Mesenchymal stem cell (in vitro differentiated cells and primary cell): Measurements from ENCODE around the gene NCK1. TPM values are rescaled to one million over a fixed set of nuclear protein-coding genes. Genes with fewer than 3 reads are reported as not detected.
A peak's percentile ranks its signal among the peaks of the same experiment; 100 is the strongest.

Experiments used
- DNase-seq: peaks from one replicate; pipeline ENCODE4 v3.0.0-alpha.2; 2013
- H2AFZ ChIP-seq: one replicate; pipeline ENCODE4 v1.6.1; 2013; ENCODE audit warnings: low read depth, mild to moderate bottlenecking, control low read depth, inconsistent platforms, low read length, moderate library complexity
- H2AK5ac ChIP-seq: 2 replicates; pipeline ENCODE4 v1.6.1; 2013; ENCODE audit warnings: low read length, moderate library complexity, mild to moderate bottlenecking, inconsistent platforms; ENCODE audit not compliant: severe bottlenecking
- H2BK120ac ChIP-seq: one replicate; pipeline ENCODE4 v1.6.1; 2013; ENCODE audit warnings: low read depth, mild to moderate bottlenecking, inconsistent platforms, low read length, moderate library complexity
- H2BK12ac ChIP-seq, 2 experiments: one replicate each; pipeline ENCODE4 v1.6.1; 2013; ENCODE audit warnings: inconsistent platforms in 2 of 2, low read length in 2 of 2, mild to moderate bottlenecking in 2 of 2, moderate library complexity in 2 of 2, control low read depth in 1 of 2
- H2BK15ac ChIP-seq: one replicate; pipeline ENCODE4 v1.6.1; 2013; ENCODE audit warnings: mild to moderate bottlenecking, low read depth, inconsistent platforms; ENCODE audit not compliant: poor library complexity, severe bottlenecking
- H2BK5ac ChIP-seq: 2 replicates; pipeline ENCODE4 v1.6.1; 2013; ENCODE audit warnings: low read depth, mild to moderate bottlenecking, low read length, control low read depth, inconsistent platforms; ENCODE audit not compliant: poor library complexity, severe bottlenecking
- H3K14ac ChIP-seq, 2 experiments: one replicate each; pipeline ENCODE4 v1.6.1; 2013; ENCODE audit warnings: inconsistent platforms in 2 of 2, low read length in 2 of 2, control low read depth in 1 of 2, mild to moderate bottlenecking in 1 of 2, moderate library complexity in 1 of 2
- H3K18ac ChIP-seq, 2 experiments: one replicate each; pipeline ENCODE4 v1.6.1; 2013; ENCODE audit warnings: inconsistent platforms in 2 of 2, low read length in 2 of 2, control low read depth in 1 of 2, low read depth in 1 of 2, mild to moderate bottlenecking in 1 of 2
- H3K23ac ChIP-seq, 2 experiments: one replicate each; pipeline ENCODE4 v1.6.1; 2013; ENCODE audit warnings: inconsistent platforms in 2 of 2, low read length in 2 of 2, mild to moderate bottlenecking in 2 of 2, moderate library complexity in 2 of 2, control low read depth in 1 of 2
- H3K27ac ChIP-seq: 2 replicates; pipeline ENCODE4 v1.5.1; 2013; ENCODE audit warnings: mild to moderate bottlenecking, moderate library complexity, low read length, control low read depth, inconsistent platforms; ENCODE audit not compliant: poor library complexity, severe bottlenecking
- H3K27me3 ChIP-seq, 2 experiments: 2 replicates each; pipeline versions ENCODE4 v1.6.1 to v1.7.0; 2013; ENCODE audit warnings: low read length in 2 of 2, mild to moderate bottlenecking in 2 of 2, moderate library complexity in 2 of 2, control low read depth in 1 of 2, inconsistent platforms in 1 of 2; ENCODE audit not compliant: control insufficient read depth in 1 of 2, insufficient read depth in 1 of 2
- H3K36me3 ChIP-seq, 2 experiments: 2 replicates each; pipeline versions ENCODE4 v1.6.1 to v1.7.0; 2013; ENCODE audit warnings: low read length in 2 of 2, control low read depth in 1 of 2, inconsistent platforms in 1 of 2, low read depth in 1 of 2, mild to moderate bottlenecking in 1 of 2; ENCODE audit not compliant: insufficient read depth in 2 of 2, control insufficient read depth in 1 of 2
- H3K4ac ChIP-seq, 2 experiments: one replicate each; pipeline ENCODE4 v1.6.1; 2013; ENCODE audit warnings: inconsistent platforms in 2 of 2, low read length in 2 of 2, mild to moderate bottlenecking in 2 of 2, moderate library complexity in 2 of 2, control low read depth in 1 of 2, low read depth in 1 of 2
- H3K4me1 ChIP-seq: 2 replicates; pipeline ENCODE4 v1.6.1; 2013; ENCODE audit warnings: low read depth, low read length, control low read depth; ENCODE audit not compliant: control insufficient read depth, insufficient read depth
- H3K4me2 ChIP-seq: 2 replicates; pipeline ENCODE4 v1.6.1; 2013; ENCODE audit warnings: low read length, mild to moderate bottlenecking, inconsistent platforms; ENCODE audit not compliant: poor library complexity, severe bottlenecking
- H3K4me3 ChIP-seq, 2 experiments: 2 replicates each; pipeline versions ENCODE4 v1.5.1 to v1.7.0; 2013; ENCODE audit warnings: low read length in 2 of 2, mild to moderate bottlenecking in 2 of 2, control low read depth in 1 of 2, low read depth in 1 of 2; ENCODE audit not compliant: insufficient read depth in 1 of 2
- H3K79me1 ChIP-seq: replicated peaks from 2 replicates; pipeline ENCODE4 v1.6.1; 2013; ENCODE audit warnings: mild to moderate bottlenecking, control low read depth, low read length, inconsistent platforms; ENCODE audit not compliant: poor library complexity, severe bottlenecking
- H3K9ac ChIP-seq: 2 replicates; pipeline ENCODE4 v1.7.0; 2013; ENCODE audit warnings: mild to moderate bottlenecking, low read length, moderate library complexity
- H3K9me3 ChIP-seq: 2 replicates; pipeline ENCODE4 v1.7.0; 2013; ENCODE audit warnings: mild to moderate bottlenecking, low read length; ENCODE audit not compliant: control insufficient read depth
- H4K8ac ChIP-seq: one replicate; pipeline ENCODE4 v1.6.1; 2013; ENCODE audit warnings: inconsistent platforms, mild to moderate bottlenecking, low read length, moderate library complexity
- H4K91ac ChIP-seq: one replicate; pipeline ENCODE4 v1.6.1; 2013; ENCODE audit warnings: mild to moderate bottlenecking, low read length, inconsistent platforms
- WGBS: methylation state at CpG from one replicate; pipeline ENCODE4 v1.1.7; 2013; ENCODE audit warnings: mixed read lengths; 5-methylcytosine and 5-hydroxymethylcytosine counted together
- polyA plus RNA-seq, 2 experiments: library from polyadenylated mRNA; stranded (reverse); fragments of 200-250 nt; gene quantifications; one replicate each; pipeline ENCODE4 v1.2.3, GENCODE V29; 2013

The NCK1 gene
- 48.0 TPM for polyA plus RNA-seq (2013, experiment 1 of 2)
- 47.2 TPM for polyA plus RNA-seq (2013, experiment 2 of 2)

GRCh38 chr3:136861890-136862616 lies at the start of gene NCK1:
Gene NCK1 (plus strand): TSS chr3:136862208. CDS start chr3:136928002, 65,794 bp downstream.
- Histone ChIP-seq H3K79me1 (peaks cover 8% of the 10 kb centered on the region), H2BK12ac (peak within 1 kb of the TSS in 1 of 2 experiments; percentile 84), H2BK120ac (peak within 1 kb of the TSS; percentile 4), H3K23ac (peak within 1 kb of the TSS; percentile 62 to 96), H3K4ac (peak within 1 kb of the TSS; percentile 46 to 99), H3K4me3 (peak within 1 kb of the TSS; percentile 70 to 96), H3K4me1 (peaks cover 1% of the 10 kb centered on the region), H4K91ac (peak within 1 kb of the TSS; percentile 28), H3K36me3 (no peaks in the 10 kb centered on the region), H3K9me3 (no peaks in the 10 kb centered on the region), H2AFZ (peak within 1 kb of the TSS; percentile 20), H2BK15ac (peak within 1 kb of the TSS; percentile 70), H3K27me3 (no peaks in the 10 kb centered on the region), H2AK5ac (no peak within 1 kb of the TSS), H2BK5ac (no peak within 1 kb of the TSS), H3K18ac (peak within 1 kb of the TSS; percentile 81 to 100), H3K27ac (peak within 1 kb of the TSS; percentile 82), H4K8ac (peak within 1 kb of the TSS; percentile 9), H3K4me2 (peak within 1 kb of the TSS; percentile 95), H3K14ac (peak within 1 kb of the TSS in 1 of 2 experiments; percentile 97), H3K9ac (peak within 1 kb of the TSS; percentile 94)
- WGBS = under 1% methylated on average over 55 of the region's 67 CpGs
- peak; percentile 99 for DNase-seq

- H2AFZ ChIP-seq = no peak overlapping the region
- no peak overlapping the region for H3K27ac ChIP-seq
- no peak overlapping the region for H3K14ac ChIP-seq
- H3K27me3 ChIP-seq = no peaks in the 10 kb centered on the region
- H3K23ac ChIP-seq = no peak overlapping the region
- no peaks in the 10 kb centered on the region for H3K36me3 ChIP-seq
- peaks cover 1% of the 10 kb centered on the region for H3K79me1 ChIP-seq
- no peak overlapping the region for H2AK5ac ChIP-seq
- no peak overlapping the region for H3K4ac ChIP-seq
- no peak overlapping the region for H2BK120ac ChIP-seq
- no peak overlapping the region for H3K4me3 ChIP-seq
- H4K91ac ChIP-seq = no peak overlapping the region
- no peak overlapping the region for H4K8ac ChIP-seq
- 25% methylated on average over 1 of the region's 1 CpG for WGBS
- H2BK12ac ChIP-seq = no peak overlapping the region
- no peak overlapping the region for H2BK5ac ChIP-seq
- H3K9me3 ChIP-seq = no peaks in the 10 kb centered on the region
- no peak overlapping the region for H3K9ac ChIP-seq
- H3K18ac ChIP-seq = no peak overlapping the region
- DNase-seq = peak; percentile 80
- no peak overlapping the region for H2BK15ac ChIP-seq
- H3K4me2 ChIP-seq = no peak overlapping the region
- peaks cover 13% of the 10 kb centered on the region for H3K4me1 ChIP-seq
Measured at GRCh38 chr3:136817448-136817847, 44.6 kb upstream of the NCK1 start.

- peak overlapping the region in 1 of 2 experiments; percentile 67 for H2BK12ac ChIP-seq
- peak overlapping the region; percentile 98 for H3K4me2 ChIP-seq
- H2AK5ac ChIP-seq = no peak overlapping the region
- H3K23ac ChIP-seq = no peak overlapping the region
- peak overlapping the region in 1 of 2 experiments; percentile 85 for H3K18ac ChIP-seq
- H4K8ac ChIP-seq = no peak overlapping the region
- no peak overlapping the region for H2BK15ac ChIP-seq
- peak overlapping the region; percentile 13 to 59 for H3K4ac ChIP-seq
- no peaks in the 10 kb centered on the region for H3K36me3 ChIP-seq
- H3K4me1 ChIP-seq = peaks cover 13% of the 10 kb centered on the region
- H3K79me1 ChIP-seq = peaks cover 2% of the 10 kb centered on the region
- no peak overlapping the region for H2BK5ac ChIP-seq
- H3K4me3 ChIP-seq = peak overlapping the region; percentile 77 to 83
- no peak overlapping the region for H4K91ac ChIP-seq
- H2BK120ac ChIP-seq = no peak overlapping the region
- H3K14ac ChIP-seq = no peak overlapping the region
- H3K9me3 ChIP-seq = no peaks in the 10 kb centered on the region
- no peaks in the 10 kb centered on the region for H3K27me3 ChIP-seq
- H3K27ac ChIP-seq = peak overlapping the region; percentile 41
- DNase-seq = peak; percentile 83
- WGBS = 13% methylated on average over 8 of the region's 8 CpGs
- H2AFZ ChIP-seq = peak overlapping the region; percentile 83
- peak overlapping the region; percentile 95 for H3K9ac ChIP-seq
Measured at GRCh38 chr3:136818191-136818768, 43.7 kb upstream of the NCK1 start.

- Histone ChIP-seq H4K91ac (peak within 1 kb of the TSS; percentile 76), H3K36me3 (no peaks in the 10 kb centered on the region), H2BK15ac (peak within 1 kb of the TSS; percentile 66), H3K4ac (peak within 1 kb of the TSS; percentile 28 to 89), H3K27me3 (no peaks in the 10 kb centered on the region), H2AK5ac (no peak within 1 kb of the TSS), H3K4me1 (peaks cover 13% of the 10 kb centered on the region), H3K27ac (peak within 1 kb of the TSS; percentile 41), H3K4me3 (peak within 1 kb of the TSS; percentile 77 to 83), H3K18ac (peak within 1 kb of the TSS; percentile 86 to 89), H3K4me2 (peak within 1 kb of the TSS; percentile 98), H2AFZ (peak within 1 kb of the TSS; percentile 83), H2BK5ac (peak within 1 kb of the TSS; percentile 11), H4K8ac (peak within 1 kb of the TSS; percentile 66), H3K9me3 (peaks cover 2% of the 10 kb centered on the region), H3K9ac (peak within 1 kb of the TSS; percentile 95), H3K79me1 (peaks cover 3% of the 10 kb centered on the region), H2BK12ac (peak within 1 kb of the TSS; percentile 18 to 67), H3K14ac (peak within 1 kb of the TSS in 1 of 2 experiments; percentile 83), H2BK120ac (peak within 1 kb of the TSS; percentile 94), H3K23ac (peak within 1 kb of the TSS in 1 of 2 experiments; percentile 16)
- WGBS = 0% methylated on average over 40 of the region's 60 CpGs
- peak; percentile 61 for DNase-seq
Measured at GRCh38 chr3:136818769-136819391, 43.1 kb upstream of the NCK1 start, which contains the start of gene SLC35G2. Gene SLC35G2 (plus strand): TSS chr3:136819126. CDS start chr3:136854461, 35,335 bp downstream.
